ENCODE measurements around the gene KLHDC8B.

GRCh38 chr3:49161808-49162530 is 9.4 kb upstream of the KLHDC8B start:
- TF ChIP-seq CTCF (IDR thresholded peaks at IDR 0.05), result no peak
- no peak for TF ChIP-seq POLR2AphosphoS5 (IDR thresholded peaks at IDR 0.05)
- TF ChIP-seq POLR2A (IDR thresholded peaks at IDR 0.05), result no peak

Measured in prostate gland (tissue), 2 donors.